Regular cardiac myocyte (primary cell): ENCODE results near the gene KIR2DL4. TPM values are rescaled to one million over a fixed set of nuclear protein-coding genes. Genes with fewer than 3 reads are reported as not detected.

ENCODE experiments used
- total RNA-seq: library from RNA; depleted of rRNA; stranded (reverse); fragments of >200 nt; gene quantifications from 2 replicates; pipeline ENCODE4 v1.2.3, GENCODE V29; 2014

Gene KIR2DL4
- not detected in 2 replicates for total RNA-seq

DNA sequence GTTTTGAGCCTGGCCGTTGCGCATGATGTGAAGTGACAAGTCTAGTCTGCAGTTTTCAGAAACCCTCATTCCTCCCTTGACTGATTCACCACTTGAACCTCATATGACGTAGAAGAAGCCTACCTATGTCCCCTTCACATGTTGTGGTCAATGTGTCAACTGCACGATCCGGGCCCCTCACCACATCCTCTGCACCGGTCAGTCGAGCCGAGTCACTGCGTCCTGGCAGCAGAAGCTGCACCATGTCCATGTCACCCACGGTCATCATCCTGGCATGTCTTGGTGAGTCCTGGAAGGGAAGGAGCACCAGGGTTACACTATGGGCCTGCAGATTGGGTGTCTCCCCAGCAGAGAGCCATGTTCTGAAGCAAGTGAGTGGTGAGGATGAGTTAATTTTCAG lies at the start of gene KIR2DL4:
Gene KIR2DL4 (plus strand): TSS at position 201 of the 400 bp plus-strand sequence. CDS start 42 bp downstream, at position 243.

GRCh38 chr19:54769646-54770045 lies 33.8 kb upstream of the KIR2DL4 start, which contains the start of gene KIR2DL1:
Gene KIR2DL1, plus strand, starts transcription at chr19:54769793. Its CDS starts 58 bp downstream, at chr19:54769851.

GRCh38 chr19:54816251-54816650 lies 12.8 kb downstream of the KIR2DL4 start, which contains the start of gene KIR3DL1:
Gene KIR3DL1, plus strand, starts transcription at chr19:54816468.

DNA sequence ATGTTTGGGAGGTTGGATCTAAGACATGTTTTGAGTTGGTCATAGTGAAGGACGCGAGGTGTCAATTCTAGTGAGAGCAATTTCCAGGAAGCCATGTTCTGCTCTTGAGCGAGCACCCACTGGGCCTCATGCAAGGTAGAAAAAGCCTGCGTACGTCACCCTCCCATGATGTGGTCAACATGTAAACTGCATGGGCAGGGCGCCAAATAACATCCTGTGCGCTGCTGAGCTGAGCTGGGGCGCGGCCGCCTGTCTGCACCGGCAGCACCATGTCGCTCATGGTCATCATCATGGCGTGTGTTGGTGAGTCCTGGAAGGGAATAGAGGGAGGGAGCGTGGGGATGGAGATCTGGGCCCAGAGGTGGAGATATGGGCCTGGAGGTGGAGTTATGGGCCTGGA lies 29.1 kb downstream of the KIR2DL4 start, which contains the start of gene KIR2DS4:
Gene KIR2DS4 (plus strand): TSS at position 181 of the 400 bp plus-strand sequence.

GRCh38 chr19:54850061-54850640 lies 46.7 kb downstream of the KIR2DL4 start, which contains the start of gene KIR3DL2:
Gene KIR3DL2, plus strand, starts transcription at chr19:54850443. Its CDS starts 33 bp downstream, at chr19:54850476.

Other genes with a start within 250 kb of the KIR2DL4 start
- gene LILRA2, start 229.8 kb upstream of the KIR2DL4 start, total RNA-seq, result not detected in 2 replicates
- gene LILRA1, start 210.0 kb upstream of the KIR2DL4 start, total RNA-seq, result not detected in 2 replicates
- gene LILRB1, start 173.1 kb upstream of the KIR2DL4 start, total RNA-seq, result not detected in 2 replicates
- gene LILRB4, start 140.6 kb upstream of the KIR2DL4 start, total RNA-seq, result not detected in 2 replicates
- gene KIR3DL3, start 79.2 kb upstream of the KIR2DL4 start, total RNA-seq, result not detected in 2 replicates
- not detected in 2 replicates for gene KIR2DL3, start 65.1 kb upstream of the KIR2DL4 start, total RNA-seq
- gene KIR2DL1, start 33.8 kb upstream of the KIR2DL4 start, total RNA-seq, result not detected in 2 replicates
- gene KIR3DL1, start 12.9 kb downstream of the KIR2DL4 start, total RNA-seq, result not detected in 2 replicates
- not detected in 2 replicates for gene KIR2DS4, start 29.1 kb downstream of the KIR2DL4 start, total RNA-seq
- gene KIR3DL2, start 46.8 kb downstream of the KIR2DL4 start, total RNA-seq, result not detected in 2 replicates
- not detected in 2 replicates for gene FCAR, start 70.6 kb downstream of the KIR2DL4 start, total RNA-seq
- gene NCR1, start 102.5 kb downstream of the KIR2DL4 start, total RNA-seq, result not detected in 2 replicates
- gene NLRP7, start 143.9 kb downstream of the KIR2DL4 start, total RNA-seq, result not detected in 2 replicates
- 0.77 and 0.85 TPM in 2 replicates for gene NLRP2, start 162.8 kb downstream of the KIR2DL4 start, total RNA-seq
- gene GP6, start 234.7 kb downstream of the KIR2DL4 start, total RNA-seq, result not detected in 2 replicates